HUES48 (cell line): Measurements from ENCODE around the gene SPRED2.

ENCODE experiments used
- H3K27ac ChIP-seq: one replicate; pipeline ENCODE4 v1.7.0; 2013; ENCODE audit warnings: low read depth, low read length, inconsistent platforms
- H3K27me3 ChIP-seq: 2 replicates; pipeline ENCODE4 v1.6.1; 2013; ENCODE audit warnings: mild to moderate bottlenecking, low read length; ENCODE audit not compliant: control insufficient read depth, insufficient read depth
- H3K36me3 ChIP-seq: 2 replicates; pipeline ENCODE4 v1.6.1; 2013; ENCODE audit warnings: low read length; ENCODE audit not compliant: control insufficient read depth, insufficient read depth
- H3K4me1 ChIP-seq: 2 replicates; pipeline ENCODE4 v1.6.1; 2013; ENCODE audit warnings: mild to moderate bottlenecking, low read length; ENCODE audit not compliant: control insufficient read depth, insufficient read depth
- H3K4me3 ChIP-seq: 2 replicates; pipeline ENCODE4 v1.5.1; 2013; ENCODE audit warnings: mild to moderate bottlenecking, low read depth, low read length
- H3K9ac ChIP-seq: 2 replicates; pipeline ENCODE4 v1.6.1; 2013; ENCODE audit warnings: mild to moderate bottlenecking, low read depth, low read length, moderate library complexity
- H3K9me3 ChIP-seq: 2 replicates; pipeline ENCODE4 v1.6.1; 2013; ENCODE audit warnings: low read length; ENCODE audit not compliant: control insufficient read depth, insufficient read depth

Gene SPRED2

GRCh38 chr2:65427532-65427931 is 4.9 kb downstream of the SPRED2 start:
- H3K27ac ChIP-seq: no peak overlapping the region
- no peak overlapping the region for H3K9ac ChIP-seq
- H3K36me3 ChIP-seq: no peaks in the 10 kb centered on the region
- peaks cover 15% of the 10 kb centered on the region for H3K27me3 ChIP-seq
- no peak overlapping the region for H3K4me3 ChIP-seq
- peaks cover 12% of the 10 kb centered on the region for H3K4me1 ChIP-seq
- no peaks in the 10 kb centered on the region for H3K9me3 ChIP-seq

GRCh38 chr2:65425276-65425675 is 7.1 kb downstream of the SPRED2 start:
- Histone ChIP-seq H3K27me3 (peaks cover 11% of the 10 kb centered on the region), H3K4me1 (peaks cover 25% of the 10 kb centered on the region), H3K9me3 (no peaks in the 10 kb centered on the region), H3K9ac (no peak overlapping the region), H3K36me3 (no peaks in the 10 kb centered on the region), H3K27ac (no peak overlapping the region), H3K4me3 (no peak overlapping the region)

- no peaks in the 10 kb centered on the region for H3K9me3 ChIP-seq
- peaks cover 19% of the 10 kb centered on the region for H3K4me1 ChIP-seq
- H3K36me3 ChIP-seq: no peaks in the 10 kb centered on the region
- no peak overlapping the region for H3K4me3 ChIP-seq
- H3K9ac ChIP-seq: no peak overlapping the region
- H3K27ac ChIP-seq: no peak overlapping the region
- peaks cover 2% of the 10 kb centered on the region; the same call in 1 of the 2 replicates for H3K27me3 ChIP-seq
Measured at GRCh38 chr2:65424391-65424790, 8.0 kb downstream of the SPRED2 start.

GRCh38 chr2:65421432-65421748 is 11.0 kb downstream of the SPRED2 start:
- H3K9ac ChIP-seq: no peak overlapping the region

GRCh38 chr2:65420712-65421431 is 11.5 kb downstream of the SPRED2 start:
- Histone ChIP-seq H3K9me3 (no peaks in the 10 kb centered on the region), H3K27ac (peak overlapping the region; percentile 64), H3K27me3 (no peaks in the 10 kb centered on the region), H3K4me1 (peaks cover 31% of the 10 kb centered on the region), H3K4me3 (no peak overlapping the region; the same call in 1 of the 2 replicates), H3K9ac (no peak overlapping the region), H3K36me3 (no peaks in the 10 kb centered on the region)

More at GRCh38 chr2:65421432-65421748, 11.0 kb downstream of the SPRED2 start:
- peak overlapping the region; percentile 39 for H3K27ac ChIP-seq
- no peaks in the 10 kb centered on the region for H3K9me3 ChIP-seq
- no peaks in the 10 kb centered on the region for H3K36me3 ChIP-seq
- no peak overlapping the region for H3K4me3 ChIP-seq
- no peaks in the 10 kb centered on the region for H3K27me3 ChIP-seq
- H3K4me1 ChIP-seq: peaks cover 26% of the 10 kb centered on the region

GRCh38 chr2:65417509-65418085 is 14.8 kb downstream of the SPRED2 start:
- Histone ChIP-seq H3K9ac (no peak overlapping the region), H3K4me1 (peaks cover 57% of the 10 kb centered on the region)

GRCh38 chr2:65416945-65417344 is 15.5 kb downstream of the SPRED2 start:
- no peaks in the 10 kb centered on the region for H3K27me3 ChIP-seq
- H3K4me1 ChIP-seq: peaks cover 64% of the 10 kb centered on the region
- H3K36me3 ChIP-seq: no peaks in the 10 kb centered on the region
- no peaks in the 10 kb centered on the region for H3K9me3 ChIP-seq
- H3K4me3 ChIP-seq: no peak overlapping the region
- no peak overlapping the region for H3K9ac ChIP-seq
- no peak overlapping the region for H3K27ac ChIP-seq

More at GRCh38 chr2:65417509-65418085, 14.8 kb downstream of the SPRED2 start:
- H3K4me3 ChIP-seq: no peak overlapping the region
- no peaks in the 10 kb centered on the region for H3K36me3 ChIP-seq
- no peaks in the 10 kb centered on the region for H3K9me3 ChIP-seq
- H3K27me3 ChIP-seq: no peaks in the 10 kb centered on the region
- H3K27ac ChIP-seq: no peak overlapping the region

GRCh38 chr2:65416321-65416720 is 16.1 kb downstream of the SPRED2 start:
- Histone ChIP-seq H3K4me1 (peaks cover 65% of the 10 kb centered on the region), H3K27me3 (no peaks in the 10 kb centered on the region), H3K36me3 (no peaks in the 10 kb centered on the region), H3K27ac (no peak overlapping the region), H3K9ac (no peak overlapping the region), H3K4me3 (no peak overlapping the region), H3K9me3 (no peaks in the 10 kb centered on the region)

- no peak overlapping the region for H3K27ac ChIP-seq
- H3K4me3 ChIP-seq: no peak overlapping the region
- no peaks in the 10 kb centered on the region for H3K9me3 ChIP-seq
- peaks cover 57% of the 10 kb centered on the region for H3K4me1 ChIP-seq
- H3K9ac ChIP-seq: no peak overlapping the region
- no peaks in the 10 kb centered on the region for H3K27me3 ChIP-seq
- H3K36me3 ChIP-seq: no peaks in the 10 kb centered on the region
Measured at GRCh38 chr2:65415091-65415490, 17.3 kb downstream of the SPRED2 start.

- H3K36me3 ChIP-seq: no peaks in the 10 kb centered on the region
- no peaks in the 10 kb centered on the region for H3K9me3 ChIP-seq
- H3K27ac ChIP-seq: peak overlapping the region; percentile 87
- H3K4me3 ChIP-seq: no peak overlapping the region
- H3K9ac ChIP-seq: no peak overlapping the region
- H3K4me1 ChIP-seq: peaks cover 57% of the 10 kb centered on the region
- no peaks in the 10 kb centered on the region for H3K27me3 ChIP-seq
Measured at GRCh38 chr2:65413610-65414009, 18.8 kb downstream of the SPRED2 start.

GRCh38 chr2:65413106-65413505 is 19.3 kb downstream of the SPRED2 start:
- Histone ChIP-seq H3K9ac (no peak overlapping the region), H3K36me3 (no peaks in the 10 kb centered on the region), H3K4me3 (no peak overlapping the region), H3K9me3 (no peaks in the 10 kb centered on the region), H3K4me1 (peaks cover 57% of the 10 kb centered on the region), H3K27ac (peak overlapping the region; percentile 87), H3K27me3 (no peaks in the 10 kb centered on the region)
